T47D (cell line): ENCODE data around the gene ZFAND2B.
A peak's percentile ranks its signal among the peaks of the same experiment; 100 is the strongest.

ENCODE experiments used
- DNase-seq, 2 experiments: peaks; one replicate each; pipeline versions ENCODE4 v3.0.0 to v3.0.0-alpha.2; 2011 to 2012; ENCODE audit warnings: low read depth in 1 of 2, low spot score in 1 of 2
- JUND ChIP-seq: IDR thresholded peaks from 2 replicates; pipeline ENCODE4 v1.6.1; 2012; ENCODE audit warnings: low read depth
- in situ Hi-C: cut with HindIII; loops from 2 replicates; pipeline ENCODE4 v1.10.0; 2016; ENCODE audit warnings: low sequenced_read_pairs, low pct_unique_long_range_greater_than_20kb

The ZFAND2B gene

GRCh38 chr2:219206328-219207133, at the start of gene ZFAND2B:
Gene ZFAND2B (plus strand): TSS chr2:219206782. CDS start chr2:219206988, 206 bp downstream.
- peak; percentile 85 to 93 for DNase-seq
- no peak for TF ChIP-seq JUND
- in situ Hi-C loops = no loop called here

- in situ Hi-C loops = no loop called here
- no peak for DNase-seq
- no peak for TF ChIP-seq JUND
Observed at GRCh38 chr2:219157396-219157795, 49.2 kb upstream of the ZFAND2B start.

DNA sequence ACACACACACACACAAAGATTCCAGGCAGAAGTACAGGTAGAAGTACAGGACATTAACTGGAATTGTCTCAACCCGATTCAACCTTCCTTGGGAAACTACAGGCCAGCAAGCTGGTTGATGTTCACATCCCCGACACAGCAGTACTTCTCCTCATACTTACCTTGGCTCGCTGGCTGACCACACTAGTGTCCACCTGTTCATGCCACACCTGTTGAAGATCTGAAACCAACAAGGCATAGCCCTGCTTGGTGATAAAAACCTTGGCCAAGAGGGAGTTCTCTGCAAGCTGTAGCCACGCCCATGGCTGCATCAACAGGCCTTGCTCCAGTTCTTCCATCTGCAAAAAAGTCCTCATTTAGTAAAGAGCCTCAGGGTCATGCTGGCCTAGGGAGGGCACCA, 48.6 kb upstream of the ZFAND2B start:
- no peak for TF ChIP-seq JUND
- in situ Hi-C loops = no loop called here
- DNase-seq = no peak

DNA sequence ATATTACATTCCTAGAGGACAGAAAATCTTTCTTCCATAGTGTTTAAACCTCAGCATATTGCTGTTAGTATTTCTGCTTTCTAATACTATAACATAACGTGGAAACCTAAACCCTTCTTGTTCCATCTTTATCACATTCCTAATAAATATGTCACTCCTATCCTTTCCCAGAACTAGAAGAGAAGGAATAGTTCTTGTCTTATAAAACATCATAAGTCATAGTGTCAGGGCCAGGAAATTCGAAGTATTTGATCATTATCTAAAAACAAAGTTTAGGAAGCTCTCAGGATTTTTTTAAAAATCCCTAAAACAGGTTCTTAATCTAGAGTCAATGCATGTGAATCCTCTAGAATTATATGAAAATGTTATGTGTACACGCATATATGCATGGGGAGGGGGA, 48.0 kb upstream of the ZFAND2B start:
- no peak for DNase-seq
- no peak for TF ChIP-seq JUND
- in situ Hi-C loops = no loop called here

DNA sequence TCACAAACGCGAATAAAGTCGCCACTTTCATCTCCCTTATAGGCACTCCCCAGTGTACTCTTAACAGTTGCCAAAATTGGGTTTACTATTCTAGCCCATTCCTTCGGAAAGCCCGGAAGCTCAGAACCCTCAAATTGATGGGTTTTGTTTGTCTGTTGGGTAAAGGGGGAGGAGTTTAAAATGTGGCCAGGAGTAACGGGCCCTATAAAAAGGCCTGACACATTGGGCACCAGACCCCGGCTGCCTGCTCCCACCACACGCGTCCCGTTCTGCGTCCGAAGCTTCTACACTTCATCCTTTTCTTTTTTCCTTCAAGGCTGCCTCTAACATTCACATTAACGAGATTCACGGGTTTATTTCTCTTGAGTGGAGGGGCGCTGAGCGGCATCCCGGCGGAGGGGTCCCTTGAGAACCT, 46.8 kb upstream of the ZFAND2B start:
- in situ Hi-C loops = no loop called here
- TF ChIP-seq JUND = no peak

GRCh38 chr2:219160186-219161017, 46.2 kb upstream of the ZFAND2B start, which contains the start of gene NHEJ1:
Gene NHEJ1 (minus strand): TSS chr2:219160815. CDS start chr2:219158362, 2,453 bp downstream.
- in situ Hi-C loops = no loop called here
- no peak for TF ChIP-seq JUND
- peak; percentile 83 to 95 for DNase-seq

More for the DNA sequence above, 46.8 kb upstream of the ZFAND2B start:
- DNase-seq = no peak

- no peak for TF ChIP-seq JUND
- no peak for DNase-seq
- in situ Hi-C loops = no loop called here
Observed at GRCh38 chr2:219161097-219161496, 45.5 kb upstream of the ZFAND2B start.

- TF ChIP-seq JUND = no peak
- in situ Hi-C loops = no loop called here
- DNase-seq = no peak
Observed at GRCh38 chr2:219163156-219163555, 43.4 kb upstream of the ZFAND2B start.

GRCh38 chr2:219165058-219165911, 41.3 kb upstream of the ZFAND2B start:
- DNase-seq = no peak
- no peak for TF ChIP-seq JUND
- in situ Hi-C loops = no loop called here

DNA sequence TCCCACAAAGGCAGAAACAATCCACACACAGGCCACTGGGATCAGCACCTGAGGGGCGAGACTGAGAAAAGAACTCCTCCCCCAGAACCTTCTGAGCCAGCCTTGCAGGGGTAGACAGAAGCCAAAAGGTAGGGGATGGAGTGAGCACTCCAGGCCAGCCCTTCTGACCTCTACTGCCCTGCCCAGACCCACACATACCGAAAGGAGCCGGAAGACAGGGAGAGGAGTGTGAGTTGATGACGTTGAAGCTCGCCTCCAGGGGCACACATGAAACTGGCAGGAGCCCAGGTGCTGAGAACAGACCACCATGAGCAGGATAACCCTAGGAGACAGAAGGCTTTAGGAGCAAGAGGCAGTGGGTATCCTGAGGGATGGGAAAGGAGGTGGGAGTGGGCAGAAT, 38.6 kb upstream of the ZFAND2B start:
- no peak for DNase-seq
- in situ Hi-C loops = no loop called here
- TF ChIP-seq JUND = no peak

GRCh38 chr2:219168526-219168925, 38.1 kb upstream of the ZFAND2B start:
- DNase-seq = no peak
- TF ChIP-seq JUND = no peak
- in situ Hi-C loops = no loop called here

DNA sequence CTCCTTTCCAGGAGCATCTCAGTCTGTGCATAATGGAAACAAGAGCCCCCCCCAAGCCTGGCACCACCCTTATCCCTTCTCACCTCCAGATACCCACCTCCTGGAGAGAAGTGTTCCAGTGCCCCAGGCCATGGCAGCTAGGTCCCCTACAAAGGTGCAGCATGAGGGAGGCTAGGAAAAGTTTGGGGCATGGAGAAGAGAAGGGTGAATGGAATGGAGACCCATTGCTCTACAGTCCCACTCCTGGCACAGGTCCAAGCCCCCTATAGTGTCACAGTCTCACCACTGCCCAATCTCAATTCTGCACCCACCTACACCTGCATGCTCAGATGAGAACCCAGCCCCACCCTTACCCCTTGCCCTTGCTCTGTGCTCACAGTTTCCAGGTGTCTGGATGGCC, 37.6 kb upstream of the ZFAND2B start:
- no peak for DNase-seq
- no peak for TF ChIP-seq JUND
- in situ Hi-C loops = no loop called here
